Measurements from ENCODE around the gene ALAS2.
"Not testable (repeated sequence)": the region's sequence is repeated elsewhere in the genome, so short reads cannot be mapped to it uniquely, and the experiment has no call there.

GRCh38 chrX:54983306-54983705 lies 47.5 kb downstream of the ALAS2 start:
- not testable (repeated sequence) for TF ChIP-seq GABPA (IDR thresholded peaks at IDR 0.05; ENCODE audit: borderline replicate concordance, insufficient read depth, low read length); CTCF (IDR thresholded peaks at IDR 0.05; ENCODE audit: control extremely low read depth in 1 of 3, insufficient read depth in 1 of 3, low read depth in 1 of 3, low read length in 3 of 3); TEAD4 (IDR thresholded peaks at IDR 0.05; ENCODE audit: low read depth, low read length); RAD21 (IDR thresholded peaks at IDR 0.05 in 1 of 2, conservative IDR thresholded peaks at IDR 0.05 in 1 of 2; ENCODE audit: low read depth in 2 of 2, low read length in 2 of 2); POLR2AphosphoS5 (IDR thresholded peaks at IDR 0.05; ENCODE audit: low read depth, low read length); KDM1A (IDR thresholded peaks at IDR 0.05; ENCODE audit: borderline replicate concordance, low read length); MAX (IDR thresholded peaks at IDR 0.05); BRCA1 (IDR thresholded peaks at IDR 0.05; ENCODE audit: low read depth, low read length); EZH2 (IDR thresholded peaks at IDR 0.05; ENCODE audit: low read depth, low read length, severe bottlenecking); POLR2A (IDR thresholded peaks at IDR 0.05; ENCODE audit: control extremely low read depth in 1 of 2, low read depth in 2 of 2, low read length in 2 of 2); SP4 (IDR thresholded peaks at IDR 0.05; ENCODE audit: low read length)
